OCI-LY3 (cell line): ENCODE measurements around the gene FCN2.

Experiments used
- CTCF ChIP-seq: fragments of 200-600, 300-600 bp; sonication (generic); IDR thresholded peaks from 2 replicates; pipeline ENCODE4 v1.5.1; 2014; ENCODE audit warnings: antibody characterized with exemption, low read length, low read depth
- EZH2phosphoT487 ChIP-seq: fragments of 200-600 bp; shearing (Covaris generic); IDR thresholded peaks from 2 replicates; pipeline ENCODE4 v1.6.1; 2018; ENCODE audit warnings: antibody characterized with exemption, mixed run types, low read depth

- TF ChIP-seq CTCF (no peak), EZH2phosphoT487 (no peak)
Measured at GRCh38 chr9:134868751-134869553, 11.7 kb upstream of the FCN2 start.
